T-helper 17 cell (primary cell): ENCODE data around the gene BCAR1. TPM values are rescaled to one million over a fixed set of nuclear protein-coding genes. Genes with fewer than 3 reads are reported as not detected.

Experiments used
- ATAC-seq: fragments of 150-1000 bp; cut with Tn5 transposase; 2 replicates; pipeline ENCODE4 v1.10.0; 2021; ENCODE audit warnings: mild to moderate bottlenecking, moderate library complexity
- DNase-seq, 3 donors: peaks; one replicate each; pipeline versions ENCODE4 v3.0.0 to v3.0.0-alpha.2; 2020 to 2021
- H3K9me3 ChIP-seq: one replicate; pipeline ENCODE4 v1.7.0; 2013; ENCODE audit warnings: low read length, mild to moderate bottlenecking; ENCODE audit not compliant: control insufficient read depth, poor library complexity, severe bottlenecking
- H3K27ac Mint-ChIP-seq: one replicate; pipeline ENCODE4 v1.8.0; 2022; ENCODE audit warnings: mild to moderate bottlenecking, moderate library complexity, mixed read lengths
- H3K27me3 Mint-ChIP-seq: one replicate; pipeline ENCODE4 v1.8.0; 2022; ENCODE audit warnings: mixed read lengths
- H3K36me3 Mint-ChIP-seq: one replicate; pipeline ENCODE4 v1.8.0; 2022; ENCODE audit warnings: low read depth, mixed read lengths
- H3K4me1 Mint-ChIP-seq: one replicate; pipeline ENCODE4 v1.8.0; 2022; ENCODE audit warnings: mild to moderate bottlenecking, mixed read lengths
- H3K4me3 Mint-ChIP-seq: one replicate; pipeline ENCODE4 v1.8.0; 2022; ENCODE audit warnings: mild to moderate bottlenecking, moderate library complexity, mixed read lengths
- total RNA-seq, 4 donors: library from RNA in 2 of 4; stranded (reverse) in 2 of 4; gene quantifications; one replicate each; pipeline ENCODE4 v1.2.3 and lab custom pipeline; 2022 to 2026

Gene BCAR1
- total RNA-seq, 2 donors from 2014 or later: 0.50 TPM; not detected in 1

GRCh38 chr16:75237398-75238131 lies 13.9 kb downstream of the BCAR1 start:
- H3K4me3 Mint-ChIP-seq: no peak overlapping the region

GRCh38 chr16:75236736-75237397 lies 14.6 kb downstream of the BCAR1 start:
- ATAC-seq: no peak
- no peak overlapping the region for H3K4me3 Mint-ChIP-seq
- peaks cover 9% of the 10 kb centered on the region for H3K4me1 Mint-ChIP-seq
- H3K27me3 Mint-ChIP-seq: no peaks in the 10 kb centered on the region
- no peaks in the 10 kb centered on the region for H3K36me3 Mint-ChIP-seq
- no peak overlapping the region for H3K27ac Mint-ChIP-seq
- DNase-seq: no peak
- H3K9me3 ChIP-seq: no peaks in the 10 kb centered on the region

More at GRCh38 chr16:75237398-75238131, 13.9 kb downstream of the BCAR1 start:
- Mint-ChIP-seq H3K4me1 (peaks cover 9% of the 10 kb centered on the region), H3K36me3 (no peaks in the 10 kb centered on the region), H3K27me3 (no peaks in the 10 kb centered on the region), H3K27ac (no peak overlapping the region)
- no peaks in the 10 kb centered on the region for H3K9me3 ChIP-seq
- ATAC-seq: no peak
- no peak for DNase-seq

GRCh38 chr16:75236232-75236631 lies 15.2 kb downstream of the BCAR1 start:
- H3K4me3 Mint-ChIP-seq: no peak overlapping the region
- no peaks in the 10 kb centered on the region for H3K36me3 Mint-ChIP-seq
- H3K9me3 ChIP-seq: no peaks in the 10 kb centered on the region
- no peak overlapping the region for H3K27ac Mint-ChIP-seq
- DNase-seq (no peak), ATAC-seq (no peak)
- peaks cover 9% of the 10 kb centered on the region for H3K4me1 Mint-ChIP-seq
- no peaks in the 10 kb centered on the region for H3K27me3 Mint-ChIP-seq

GRCh38 chr16:75235721-75236193 lies 15.7 kb downstream of the BCAR1 start:
- Mint-ChIP-seq H3K27me3 (no peaks in the 10 kb centered on the region), H3K27ac (no peak overlapping the region), H3K4me3 (no peak overlapping the region), H3K4me1 (peaks cover 9% of the 10 kb centered on the region), H3K36me3 (no peaks in the 10 kb centered on the region)
- DNase-seq: no peak
- ATAC-seq: no peak
- no peaks in the 10 kb centered on the region for H3K9me3 ChIP-seq

GRCh38 chr16:75234856-75235696 lies 16.3 kb downstream of the BCAR1 start:
- ATAC-seq (no peak), DNase-seq (no peak)
- peak overlapping the region; percentile 59 for H3K27ac Mint-ChIP-seq
- no peaks in the 10 kb centered on the region for H3K9me3 ChIP-seq
- H3K4me1 Mint-ChIP-seq: peaks cover 9% of the 10 kb centered on the region
- no peak overlapping the region for H3K4me3 Mint-ChIP-seq
- H3K36me3 Mint-ChIP-seq: no peaks in the 10 kb centered on the region
- H3K27me3 Mint-ChIP-seq: no peaks in the 10 kb centered on the region

- H3K36me3 Mint-ChIP-seq: no peaks in the 10 kb centered on the region
- no peaks in the 10 kb centered on the region for H3K27me3 Mint-ChIP-seq
- H3K4me1 Mint-ChIP-seq: peaks cover 7% of the 10 kb centered on the region
- no peak overlapping the region for H3K4me3 Mint-ChIP-seq
- no peaks in the 10 kb centered on the region for H3K9me3 ChIP-seq
- ATAC-seq: no peak
- no peak for DNase-seq
- H3K27ac Mint-ChIP-seq: peak overlapping the region; percentile 59
These were observed 17.8 kb downstream of the BCAR1 start for GRCh38 chr16:75233611-75233938.

- H3K4me1 Mint-ChIP-seq: peaks cover 7% of the 10 kb centered on the region
- no peak overlapping the region for H3K4me3 Mint-ChIP-seq
- ATAC-seq: no peak
- peaks cover 10% of the 10 kb centered on the region for H3K27me3 Mint-ChIP-seq
- H3K36me3 Mint-ChIP-seq: peaks cover 2% of the 10 kb centered on the region
- H3K27ac Mint-ChIP-seq: no peak overlapping the region
- H3K9me3 ChIP-seq: no peaks in the 10 kb centered on the region
- no peak for DNase-seq
These were observed 19.9 kb downstream of the BCAR1 start for GRCh38 chr16:75231570-75231969.

GRCh38 chr16:75230471-75231110 lies 20.8 kb downstream of the BCAR1 start:
- peaks cover 10% of the 10 kb centered on the region for H3K27me3 Mint-ChIP-seq
- DNase-seq: no peak
- H3K4me3 Mint-ChIP-seq: no peak overlapping the region
- H3K9me3 ChIP-seq: no peaks in the 10 kb centered on the region
- peaks cover 7% of the 10 kb centered on the region for H3K4me1 Mint-ChIP-seq
- peaks cover 2% of the 10 kb centered on the region for H3K36me3 Mint-ChIP-seq
- no peak for ATAC-seq
- H3K27ac Mint-ChIP-seq: peak overlapping the region; percentile 63

GRCh38 chr16:75229172-75230031 lies 22.0 kb downstream of the BCAR1 start:
- peaks cover 5% of the 10 kb centered on the region for H3K4me1 Mint-ChIP-seq
- H3K4me3 Mint-ChIP-seq: no peak overlapping the region
- DNase-seq: peak in 1 of 3 donors; percentile 8
- H3K36me3 Mint-ChIP-seq: peaks cover 2% of the 10 kb centered on the region
- H3K27ac Mint-ChIP-seq: no peak overlapping the region
- H3K9me3 ChIP-seq: no peaks in the 10 kb centered on the region
- H3K27me3 Mint-ChIP-seq: peaks cover 15% of the 10 kb centered on the region
- ATAC-seq: no peak

- Mint-ChIP-seq H3K36me3 (peaks cover 2% of the 10 kb centered on the region), H3K4me3 (no peak overlapping the region), H3K27me3 (peaks cover 15% of the 10 kb centered on the region), H3K27ac (no peak overlapping the region), H3K4me1 (no peaks in the 10 kb centered on the region)
- DNase-seq (no peak), ATAC-seq (no peak)
- no peaks in the 10 kb centered on the region for H3K9me3 ChIP-seq
These were observed 23.1 kb downstream of the BCAR1 start for GRCh38 chr16:75228143-75228976.

GRCh38 chr16:75227361-75228142 lies 23.9 kb downstream of the BCAR1 start:
- H3K27ac Mint-ChIP-seq: no peak overlapping the region

More at GRCh38 chr16:75227361-75228142, 23.9 kb downstream of the BCAR1 start:
- no peak overlapping the region for H3K4me3 Mint-ChIP-seq
- H3K4me1 Mint-ChIP-seq: no peaks in the 10 kb centered on the region
- H3K9me3 ChIP-seq: no peaks in the 10 kb centered on the region
- ATAC-seq: no peak
- peaks cover 15% of the 10 kb centered on the region for H3K27me3 Mint-ChIP-seq
- no peak for DNase-seq
- H3K36me3 Mint-ChIP-seq: peaks cover 2% of the 10 kb centered on the region
